HCT116 (cell line): Measurements from ENCODE around the gene IRF8. TPM values are rescaled to one million over a fixed set of nuclear protein-coding genes. Genes with fewer than 3 reads are reported as not detected.

Experiments
- ATAC-seq: fragments of 200-7000 bp; cut with Tn5 transposase; 2 replicates; pipeline ENCODE4 v1.9.1; 2020; ENCODE audit warnings: mild to moderate bottlenecking, moderate library complexity
- BruUV-seq: library from RNA; stranded (reverse); fragments of 400-500 nt; replicated peaks from 2 replicates; lab custom pipeline; 2021; lab: Mats Ljungman, UMichigan
- CTCF ChIA-PET: fragments of 300-600 bp; sonication (Branson Sonifier 250); formaldehyde crosslinking; loops from one replicate; lab custom pipeline; 2021; ENCODE audit warnings: antibody characterized with exemption; lab: Charles Lee
- POLR2A ChIA-PET: fragments of 300-600, 350-600 bp; sonication (Branson Sonifier 250); formaldehyde crosslinking; loops from one replicate; lab custom pipeline; 2021; ENCODE audit warnings: antibody characterized with exemption; lab: Charles Lee
- RAD21 ChIA-PET, 2 experiments: fragments of 300-600 bp; sonication (Branson Sonifier 250); formaldehyde crosslinking; loops; one replicate each; lab custom pipeline; 2023; ENCODE audit warnings: low total read pairs in 2 of 2; ENCODE audit not compliant: uncharacterized antibody in 2 of 2, unreplicated experiment in 2 of 2, low non-redundant PET in 1 of 2; lab: Charles Lee
- DNase-seq: peaks from one replicate; pipeline ENCODE4 v3.0.0-alpha.2; 2010; ENCODE audit warnings: low read depth, low spot score
- H2AFZ ChIP-seq: fragments of 200-600 bp; shearing (Covaris generic), sonication (generic); 2 replicates; pipeline ENCODE4 v1.6.1; 2017; ENCODE audit warnings: low read depth, mixed run types, mixed read lengths, antibody characterized with exemption, low read length; ENCODE audit not compliant: poor library complexity, severe bottlenecking
- H3K27ac ChIP-seq: 2 replicates; pipeline ENCODE4 v1.5.1; 2012; ENCODE audit warnings: low read depth, low read length
- H3K27me3 ChIP-seq: fragments of 200-600 bp; sonication (generic); 2 replicates; pipeline ENCODE4 v1.6.1; 2016; ENCODE audit warnings: mixed run types, low read length, mixed read lengths; ENCODE audit not compliant: insufficient read depth
- H3K36me3 ChIP-seq, 2 experiments: fragments of 200-500 bp in 1 of 2; fragments of 200-600 bp in 1 of 2; sonication (Bioruptor generic) in 1 of 2; sonication (generic) in 1 of 2; 2 replicates each; pipeline versions ENCODE4 v1.5.1 to v1.6.1; 2014 to 2016; ENCODE audit warnings: low read length in 2 of 2, inconsistent platforms in 1 of 2, mixed read lengths in 1 of 2, mixed run types in 1 of 2; ENCODE audit not compliant: insufficient read depth in 2 of 2, control insufficient read depth in 1 of 2
- H3K4me1 ChIP-seq, 2 experiments: fragments of 200-600 bp in 1 of 2; sonication (generic) in 1 of 2; 2 replicates each; pipeline versions ENCODE4 v1.5.1 to v1.6.1; 2012 to 2017; ENCODE audit warnings: low read length in 2 of 2, inconsistent platforms in 1 of 2, mild to moderate bottlenecking in 1 of 2, mixed read lengths in 1 of 2, mixed run types in 1 of 2, moderate library complexity in 1 of 2; ENCODE audit not compliant: insufficient read depth in 2 of 2, control insufficient read depth in 1 of 2
- H3K4me2 ChIP-seq: fragments of 200-600 bp; sonication (generic); 2 replicates; pipeline ENCODE4 v1.6.1; 2017; ENCODE audit warnings: mixed run types, low read length, mixed read lengths
- H3K4me3 ChIP-seq, 2 experiments: fragments of 200-600 bp in 1 of 2; sonication (generic) in 1 of 2; replicated peaks in 1 of 2; 2 replicates each; pipeline ENCODE4 v1.5.1; 2011 to 2016; ENCODE audit warnings: low read length in 2 of 2, control low read depth in 1 of 2, low read depth in 1 of 2, mild to moderate bottlenecking in 1 of 2, mixed read lengths in 1 of 2, mixed run types in 1 of 2
- H3K79me2 ChIP-seq: fragments of 200-600 bp; sonication (generic); 2 replicates; pipeline ENCODE4 v1.6.1; 2017; ENCODE audit warnings: mild to moderate bottlenecking, mixed run types, low read length, moderate library complexity, mixed read lengths; ENCODE audit not compliant: insufficient read depth
- H3K9ac ChIP-seq: fragments of 200-600 bp; sonication (generic); 2 replicates; pipeline ENCODE4 v1.6.1; 2016; ENCODE audit warnings: low read length, mixed read lengths
- H3K9me2 ChIP-seq: fragments of 200-600 bp; sonication (generic), shearing (Covaris generic); 2 replicates; pipeline ENCODE4 v1.6.1; 2017; ENCODE audit warnings: mixed run types, mild to moderate bottlenecking, moderate library complexity; ENCODE audit not compliant: insufficient read depth
- H3K9me3 ChIP-seq, 2 experiments: fragments of 200-500 bp in 1 of 2; fragments of 200-600 bp in 1 of 2; sonication (Bioruptor generic) in 1 of 2; sonication (generic) in 1 of 2; 2 replicates each; pipeline ENCODE4 v1.6.1; 2014 to 2017; ENCODE audit warnings: low read length in 2 of 2, mixed read lengths in 2 of 2, inconsistent platforms in 1 of 2, low read depth in 1 of 2, mild to moderate bottlenecking in 1 of 2, mixed run types in 1 of 2, moderate library complexity in 1 of 2; ENCODE audit not compliant: control insufficient read depth in 1 of 2, insufficient read depth in 1 of 2
- H4K20me1 ChIP-seq: fragments of 200-600 bp; sonication (generic), shearing (Covaris generic); 2 replicates; pipeline ENCODE4 v1.6.1; 2017; ENCODE audit warnings: mixed run types, mild to moderate bottlenecking, moderate library complexity; ENCODE audit not compliant: insufficient read depth
- CBX3 ChIP-seq: IDR thresholded peaks from 2 replicates; pipeline ENCODE4 v1.6.1; 2012; ENCODE audit warnings: low read depth
- CEBPB ChIP-seq: IDR thresholded peaks from 2 replicates; pipeline ENCODE4 v1.6.1; 2012; ENCODE audit warnings: low read depth
- EGR1 ChIP-seq: IDR thresholded peaks from 2 replicates; pipeline ENCODE4 v1.6.1; 2012; ENCODE audit warnings: low read depth
- EZH2phosphoT487 ChIP-seq: fragments of 200-600 bp; IDR thresholded peaks from 2 replicates; pipeline ENCODE4 v1.6.1; 2018; ENCODE audit warnings: antibody characterized with exemption, borderline replicate concordance
- FOSL1 ChIP-seq: IDR thresholded peaks from 2 replicates; pipeline ENCODE4 v1.6.1; 2012; ENCODE audit warnings: low read depth
- JUND ChIP-seq: IDR thresholded peaks from 2 replicates; pipeline ENCODE4 v1.6.1; 2012
- POLR2AphosphoS5 ChIP-seq: IDR thresholded peaks from 2 replicates; pipeline ENCODE4 v1.6.1; 2011; ENCODE audit warnings: mild to moderate bottlenecking, low read depth, low read length, moderate library complexity
- RAD21 ChIP-seq: IDR thresholded peaks from 2 replicates; pipeline ENCODE4 v1.6.1; 2012; ENCODE audit warnings: low read depth, mild to moderate bottlenecking
- SIN3A ChIP-seq: IDR thresholded peaks from 2 replicates; pipeline ENCODE4 v1.6.1; 2012; ENCODE audit warnings: low read depth
- SP1 ChIP-seq: IDR thresholded peaks from 2 replicates; pipeline ENCODE4 v1.6.1; 2012; ENCODE audit warnings: low read depth
- SRF ChIP-seq: IDR thresholded peaks from 2 replicates; pipeline ENCODE4 v1.6.1; 2012; ENCODE audit warnings: low read depth
- TCF7L2 ChIP-seq: IDR thresholded peaks from 2 replicates; pipeline ENCODE4 v1.7.0; 2011; ENCODE audit warnings: borderline replicate concordance, inconsistent platforms; ENCODE audit not compliant: insufficient read depth, insufficient read length; ENCODE audit errors: extremely low read depth
- YY1 ChIP-seq: IDR thresholded peaks from 2 replicates; pipeline ENCODE4 v1.6.1; 2011; ENCODE audit warnings: low read length, low read depth, moderate library complexity, mild to moderate bottlenecking; ENCODE audit not compliant: insufficient replicate concordance; ENCODE audit errors: extremely low read depth
- ZFX ChIP-seq: fragments of 450-650 bp; IDR thresholded peaks from 2 replicates; pipeline ENCODE4 v1.6.1; 2017
- ZNF274 ChIP-seq: fragments of 200-500 bp; sonication (Bioruptor generic); IDR thresholded peaks from 2 replicates; pipeline ENCODE4 v1.6.1; 2014; ENCODE audit warnings: mild to moderate bottlenecking, low read depth, low read length, inconsistent platforms
- intact Hi-C: fragments of 100-400 bp; cut with micrococcal nuclease; formaldehyde crosslinking; loops from 2 replicates; pipeline ENCODE4 v1.10.0; 2022
- total RNA-seq: library from RNA; stranded (reverse); gene quantifications from one replicate; pipeline ENCODE4 v1.2.1, GENCODE V29; 2021; ENCODE audit not compliant: unreplicated experiment
- TF ChIP-seq, protein P1 (sequence below), 3 experiments: fragments of 200-600 bp in 1 of 3; sonication (generic) in 1 of 3; IDR thresholded peaks in 2 of 3; conservative IDR thresholded peaks in 1 of 3; 2 replicates each; pipeline ENCODE4 v1.5.1; 2012 to 2017; ENCODE audit warnings: low read depth in 2 of 3, low read length in 2 of 3, antibody characterized with exemption in 1 of 3, borderline replicate concordance in 1 of 3, control low read depth in 1 of 3, mild to moderate bottlenecking in 1 of 3, mixed read lengths in 1 of 3, mixed run types in 1 of 3, moderate library complexity in 1 of 3; ENCODE audit not compliant: insufficient read depth in 1 of 3
- TF ChIP-seq, protein P2 (sequence below): IDR thresholded peaks from 2 replicates; pipeline ENCODE4 v1.6.1; 2012
- TF ChIP-seq, protein P3 (sequence below): IDR thresholded peaks from 2 replicates; pipeline ENCODE4 v1.6.1; 2011; ENCODE audit warnings: mild to moderate bottlenecking, low read length, moderate library complexity; ENCODE audit not compliant: insufficient replicate concordance; ENCODE audit errors: extremely low read depth
- TF ChIP-seq, protein P4 (sequence below): IDR thresholded peaks from 2 replicates; pipeline ENCODE4 v1.6.1; 2012; ENCODE audit warnings: low read depth
- TF ChIP-seq, protein P5 (sequence below): IDR thresholded peaks from 2 replicates; pipeline ENCODE4 v1.6.1; 2012

Gene IRF8
- total RNA-seq, 1 experiment from 2014 or later = 0.61 TPM

DNA sequence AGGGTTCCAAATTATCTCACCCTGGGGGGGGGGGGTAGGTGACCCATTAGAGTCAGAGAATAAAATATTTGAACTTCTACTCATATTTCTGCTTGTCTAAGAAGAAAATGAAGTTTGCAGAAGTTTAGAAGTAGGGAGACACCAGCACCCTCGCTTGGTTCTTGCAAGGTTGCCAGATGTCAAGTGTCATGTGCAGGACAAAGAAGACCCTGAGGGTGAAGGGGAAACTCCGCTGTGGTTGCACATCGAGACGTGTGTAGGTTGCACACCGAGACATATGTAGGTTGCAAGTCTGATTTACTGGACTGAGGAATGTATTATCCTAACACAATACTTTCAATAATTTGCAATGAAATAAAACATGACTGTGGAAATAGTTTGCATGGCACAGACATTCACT is 42.4 kb upstream of the IRF8 start:
- Histone ChIP-seq H3K9ac (no peak overlapping the region), H3K36me3 (no peaks in the 10 kb centered on the region), H3K27ac (no peak overlapping the region), H3K4me1 (no peaks in the 10 kb centered on the region), H4K20me1 (no peaks in the 10 kb centered on the region), H3K4me3 (no peak overlapping the region), H3K79me2 (no peaks in the 10 kb centered on the region), H3K4me2 (no peak overlapping the region), H3K9me3 (peaks cover 0 to 7% of the 10 kb centered on the region in 2 experiments; a peak in 1 of 4 replicates)
- no peak for DNase-seq
- ATAC-seq = no peak
- intact Hi-C loops = no loop called here
- RAD21 ChIA-PET = no interaction called here
- no TSS peak for BruUV-seq
- TF ChIP-seq TCF7L2 (no peak), ZFX (no peak), SIN3A (no peak), ZNF274 (no peak), POLR2AphosphoS5 (no peak), CBX3 (no peak), FOSL1 (no peak), JUND (no peak), EGR1 (no peak), SRF (no peak), YY1 (no peak), CEBPB (no peak), RAD21 (no peak), EZH2phosphoT487 (no peak), SP1 (no peak)
- TF ChIP-seq, protein P1, sequence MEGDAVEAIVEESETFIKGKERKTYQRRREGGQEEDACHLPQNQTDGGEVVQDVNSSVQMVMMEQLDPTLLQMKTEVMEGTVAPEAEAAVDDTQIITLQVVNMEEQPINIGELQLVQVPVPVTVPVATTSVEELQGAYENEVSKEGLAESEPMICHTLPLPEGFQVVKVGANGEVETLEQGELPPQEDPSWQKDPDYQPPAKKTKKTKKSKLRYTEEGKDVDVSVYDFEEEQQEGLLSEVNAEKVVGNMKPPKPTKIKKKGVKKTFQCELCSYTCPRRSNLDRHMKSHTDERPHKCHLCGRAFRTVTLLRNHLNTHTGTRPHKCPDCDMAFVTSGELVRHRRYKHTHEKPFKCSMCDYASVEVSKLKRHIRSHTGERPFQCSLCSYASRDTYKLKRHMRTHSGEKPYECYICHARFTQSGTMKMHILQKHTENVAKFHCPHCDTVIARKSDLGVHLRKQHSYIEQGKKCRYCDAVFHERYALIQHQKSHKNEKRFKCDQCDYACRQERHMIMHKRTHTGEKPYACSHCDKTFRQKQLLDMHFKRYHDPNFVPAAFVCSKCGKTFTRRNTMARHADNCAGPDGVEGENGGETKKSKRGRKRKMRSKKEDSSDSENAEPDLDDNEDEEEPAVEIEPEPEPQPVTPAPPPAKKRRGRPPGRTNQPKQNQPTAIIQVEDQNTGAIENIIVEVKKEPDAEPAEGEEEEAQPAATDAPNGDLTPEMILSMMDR (IDR thresholded peaks at IDR 0.05 in 2 of 3, conservative IDR thresholded peaks at IDR 0.05 in 1 of 3; ENCODE audit: borderline replicate concordance in 1 of 3, insufficient read depth in 1 of 3, low read depth in 2 of 3, low read length in 2 of 3) = no peak
- TF ChIP-seq, protein P2, sequence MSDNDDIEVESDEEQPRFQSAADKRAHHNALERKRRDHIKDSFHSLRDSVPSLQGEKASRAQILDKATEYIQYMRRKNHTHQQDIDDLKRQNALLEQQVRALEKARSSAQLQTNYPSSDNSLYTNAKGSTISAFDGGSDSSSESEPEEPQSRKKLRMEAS = no peak
- TF ChIP-seq, protein P3, sequence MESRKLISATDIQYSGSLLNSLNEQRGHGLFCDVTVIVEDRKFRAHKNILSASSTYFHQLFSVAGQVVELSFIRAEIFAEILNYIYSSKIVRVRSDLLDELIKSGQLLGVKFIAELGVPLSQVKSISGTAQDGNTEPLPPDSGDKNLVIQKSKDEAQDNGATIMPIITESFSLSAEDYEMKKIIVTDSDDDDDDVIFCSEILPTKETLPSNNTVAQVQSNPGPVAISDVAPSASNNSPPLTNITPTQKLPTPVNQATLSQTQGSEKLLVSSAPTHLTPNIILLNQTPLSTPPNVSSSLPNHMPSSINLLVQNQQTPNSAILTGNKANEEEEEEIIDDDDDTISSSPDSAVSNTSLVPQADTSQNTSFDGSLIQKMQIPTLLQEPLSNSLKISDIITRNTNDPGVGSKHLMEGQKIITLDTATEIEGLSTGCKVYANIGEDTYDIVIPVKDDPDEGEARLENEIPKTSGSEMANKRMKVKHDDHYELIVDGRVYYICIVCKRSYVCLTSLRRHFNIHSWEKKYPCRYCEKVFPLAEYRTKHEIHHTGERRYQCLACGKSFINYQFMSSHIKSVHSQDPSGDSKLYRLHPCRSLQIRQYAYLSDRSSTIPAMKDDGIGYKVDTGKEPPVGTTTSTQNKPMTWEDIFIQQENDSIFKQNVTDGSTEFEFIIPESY = no peak
- TF ChIP-seq, protein P4, sequence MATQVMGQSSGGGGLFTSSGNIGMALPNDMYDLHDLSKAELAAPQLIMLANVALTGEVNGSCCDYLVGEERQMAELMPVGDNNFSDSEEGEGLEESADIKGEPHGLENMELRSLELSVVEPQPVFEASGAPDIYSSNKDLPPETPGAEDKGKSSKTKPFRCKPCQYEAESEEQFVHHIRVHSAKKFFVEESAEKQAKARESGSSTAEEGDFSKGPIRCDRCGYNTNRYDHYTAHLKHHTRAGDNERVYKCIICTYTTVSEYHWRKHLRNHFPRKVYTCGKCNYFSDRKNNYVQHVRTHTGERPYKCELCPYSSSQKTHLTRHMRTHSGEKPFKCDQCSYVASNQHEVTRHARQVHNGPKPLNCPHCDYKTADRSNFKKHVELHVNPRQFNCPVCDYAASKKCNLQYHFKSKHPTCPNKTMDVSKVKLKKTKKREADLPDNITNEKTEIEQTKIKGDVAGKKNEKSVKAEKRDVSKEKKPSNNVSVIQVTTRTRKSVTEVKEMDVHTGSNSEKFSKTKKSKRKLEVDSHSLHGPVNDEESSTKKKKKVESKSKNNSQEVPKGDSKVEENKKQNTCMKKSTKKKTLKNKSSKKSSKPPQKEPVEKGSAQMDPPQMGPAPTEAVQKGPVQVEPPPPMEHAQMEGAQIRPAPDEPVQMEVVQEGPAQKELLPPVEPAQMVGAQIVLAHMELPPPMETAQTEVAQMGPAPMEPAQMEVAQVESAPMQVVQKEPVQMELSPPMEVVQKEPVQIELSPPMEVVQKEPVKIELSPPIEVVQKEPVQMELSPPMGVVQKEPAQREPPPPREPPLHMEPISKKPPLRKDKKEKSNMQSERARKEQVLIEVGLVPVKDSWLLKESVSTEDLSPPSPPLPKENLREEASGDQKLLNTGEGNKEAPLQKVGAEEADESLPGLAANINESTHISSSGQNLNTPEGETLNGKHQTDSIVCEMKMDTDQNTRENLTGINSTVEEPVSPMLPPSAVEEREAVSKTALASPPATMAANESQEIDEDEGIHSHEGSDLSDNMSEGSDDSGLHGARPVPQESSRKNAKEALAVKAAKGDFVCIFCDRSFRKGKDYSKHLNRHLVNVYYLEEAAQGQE = no peak
- TF ChIP-seq, protein P5, sequence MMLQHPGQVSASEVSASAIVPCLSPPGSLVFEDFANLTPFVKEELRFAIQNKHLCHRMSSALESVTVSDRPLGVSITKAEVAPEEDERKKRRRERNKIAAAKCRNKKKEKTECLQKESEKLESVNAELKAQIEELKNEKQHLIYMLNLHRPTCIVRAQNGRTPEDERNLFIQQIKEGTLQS = no peak
- TF ChIP-seq, all 23 proteins: peak for 0
- CTCF ChIA-PET = no interaction called here
- Histone ChIP-seq H3K9me2 (no peaks in the 10 kb centered on the region), H2AFZ (no peak overlapping the region), H3K27me3 (peaks cover 22% of the 10 kb centered on the region)
- POLR2A ChIA-PET = no interaction called here
